ENCODE data around the gene MPZL1.
A peak's percentile ranks its signal among the peaks of the same experiment; 100 is the strongest.
"Not testable (repeated sequence)": the region's sequence is repeated elsewhere in the genome, so short reads cannot be mapped to it uniquely, and the experiment has no call there.

Gene MPZL1

DNA sequence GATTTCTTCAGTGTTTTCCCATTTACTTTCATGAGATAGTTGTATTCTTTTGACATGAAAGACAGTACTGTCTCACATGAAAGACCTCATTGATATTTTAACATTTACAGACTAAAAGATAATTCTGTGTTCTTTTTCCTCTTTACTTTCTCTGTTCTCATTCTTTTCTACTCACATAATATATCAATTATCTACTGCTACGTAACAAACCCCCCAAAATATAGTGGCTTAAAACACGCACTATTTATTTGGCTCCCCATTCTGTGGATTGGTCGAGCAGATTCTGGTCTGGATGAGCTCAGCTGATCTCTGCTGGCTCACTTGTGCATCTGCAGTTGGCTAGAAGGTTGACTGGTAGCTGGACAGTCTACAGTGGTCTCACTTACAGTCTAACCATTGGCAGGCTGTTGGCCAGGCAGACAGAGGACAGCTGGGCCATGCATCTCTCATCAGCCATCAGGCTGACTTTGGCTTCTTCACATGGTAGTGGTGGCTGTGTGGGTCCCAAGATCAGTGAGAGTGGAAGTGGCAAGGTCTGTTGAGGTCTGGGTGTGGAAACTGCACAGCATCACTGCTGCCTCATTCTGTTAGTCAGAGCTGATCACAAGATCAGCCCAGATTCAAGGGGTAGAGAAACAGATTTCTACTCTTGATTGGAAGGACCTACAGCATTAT is 63.2 kb downstream of the MPZL1 start:
- no peak for DNase-seq

DNA sequence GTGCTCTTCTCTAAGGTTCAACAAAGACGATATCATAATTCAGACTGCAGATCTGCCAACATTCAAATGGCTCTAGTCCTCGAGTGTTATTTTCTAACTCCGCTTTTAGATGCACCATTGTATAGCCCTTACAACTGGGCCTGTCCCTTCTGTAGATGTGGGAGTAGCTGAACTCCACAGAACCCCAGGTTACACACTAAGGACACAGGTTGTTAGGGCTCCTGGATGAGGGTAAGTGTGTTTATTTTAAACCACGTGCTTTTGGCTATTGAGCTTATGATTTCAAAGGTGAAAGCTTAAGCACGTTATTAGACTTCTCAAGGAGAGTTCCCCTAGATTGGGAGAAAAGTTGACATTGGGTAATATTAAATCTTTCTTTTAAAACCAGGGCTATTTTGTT is 64.7 kb downstream of the MPZL1 start:
- no peak for DNase-seq

DNA sequence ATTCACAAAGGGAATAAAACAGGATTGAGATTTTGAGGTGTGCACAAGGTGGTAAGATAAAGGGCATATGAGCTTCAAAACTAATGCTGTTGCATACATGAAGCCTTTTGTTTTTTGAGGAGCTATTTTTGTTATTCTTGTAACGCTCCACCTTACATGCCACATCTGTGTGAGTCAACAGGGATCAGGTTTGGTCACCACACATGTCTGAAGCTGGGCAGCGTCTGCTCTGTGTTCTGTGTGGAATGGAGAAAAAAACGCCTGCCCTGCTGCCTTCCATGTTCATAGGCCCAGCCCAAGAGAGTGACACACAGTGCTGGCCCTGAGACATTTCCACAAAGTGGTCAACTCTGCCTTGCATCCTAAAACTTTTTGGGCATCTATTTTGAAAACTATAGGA is 67.7 kb downstream of the MPZL1 start:
- no peak for DNase-seq

DNA sequence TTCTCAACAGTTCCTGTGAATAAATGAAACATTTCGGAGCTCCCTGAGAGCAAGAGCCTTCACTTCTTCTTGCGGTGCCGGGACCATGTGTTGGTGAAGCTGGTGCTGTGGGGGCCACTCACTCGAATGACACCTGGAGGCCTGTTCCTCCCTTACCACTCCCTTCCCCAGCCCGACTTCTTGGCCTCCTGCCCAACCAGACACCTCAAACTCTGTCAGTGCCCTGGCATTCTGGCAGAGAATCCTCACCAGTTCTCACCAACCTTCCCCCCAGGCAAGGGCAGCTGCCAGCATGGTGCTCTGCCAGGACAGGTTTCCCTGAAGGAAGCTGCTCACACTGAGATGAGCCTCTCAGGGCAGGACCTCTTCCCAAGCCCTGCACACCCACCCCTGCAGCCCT is 68.3 kb downstream of the MPZL1 start:
- no peak for DNase-seq

DNA sequence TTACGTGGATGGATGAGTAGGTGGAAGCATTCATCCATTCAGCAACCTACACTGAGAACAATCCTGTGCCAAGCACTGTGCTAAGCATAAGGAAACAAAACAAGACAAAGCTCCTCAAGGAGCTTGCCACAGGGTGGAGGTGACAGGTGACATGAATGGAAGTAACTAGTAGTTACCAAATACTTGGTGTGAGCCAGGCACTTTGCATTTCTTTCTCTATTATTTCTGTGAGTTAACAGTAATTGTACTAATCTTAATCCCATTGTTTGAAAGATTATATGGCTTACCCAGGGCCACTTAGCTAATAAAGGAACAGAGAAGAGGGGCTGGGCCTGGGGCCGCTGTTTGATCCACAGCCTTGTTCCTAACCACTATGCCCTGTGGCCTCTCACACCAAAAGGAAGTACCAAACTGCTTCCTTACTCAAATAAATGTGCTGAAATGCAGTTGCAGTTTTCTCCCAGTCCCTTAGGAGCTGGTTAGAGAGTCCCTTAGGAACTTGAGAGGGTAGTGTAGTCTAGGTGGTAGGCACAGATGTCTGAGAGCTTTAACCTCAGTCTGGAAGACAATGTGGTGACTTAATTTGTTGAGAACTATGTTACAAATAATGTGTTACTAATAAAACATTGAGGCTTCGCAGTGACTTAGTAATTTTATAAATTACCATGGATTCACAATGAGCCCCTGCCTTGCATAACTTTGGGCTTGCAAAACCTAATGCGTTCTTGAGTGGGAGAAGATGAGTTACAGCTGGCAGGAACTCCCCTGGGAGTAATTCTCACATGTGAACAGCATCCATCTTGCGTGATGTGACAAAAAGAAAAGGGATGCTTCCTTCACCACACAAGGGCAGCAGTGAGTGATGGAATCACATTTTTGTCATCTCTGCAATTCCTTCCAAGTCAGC is 69.8 kb downstream of the MPZL1 start:
- DNase-seq = no peak

DNA sequence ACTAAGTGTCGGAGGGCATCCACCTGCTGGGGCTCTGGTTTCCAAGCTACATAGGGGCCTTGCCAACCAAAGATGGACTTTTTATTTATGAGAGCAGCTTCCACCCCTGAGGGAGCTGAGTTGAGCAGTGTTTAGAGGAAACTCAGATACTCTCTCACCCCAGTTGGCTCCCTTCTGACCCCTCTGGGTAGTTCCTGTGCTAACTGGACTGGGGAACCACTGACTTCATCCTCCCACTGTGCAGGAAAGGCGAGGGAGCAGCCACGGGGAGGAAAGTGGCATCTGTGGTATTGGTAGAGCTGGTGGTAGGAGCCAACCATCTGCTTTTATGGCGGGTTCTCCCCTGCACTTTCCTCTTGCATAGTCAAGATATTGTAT is 70.4 kb downstream of the MPZL1 start:
- DNase-seq = no peak

DNA sequence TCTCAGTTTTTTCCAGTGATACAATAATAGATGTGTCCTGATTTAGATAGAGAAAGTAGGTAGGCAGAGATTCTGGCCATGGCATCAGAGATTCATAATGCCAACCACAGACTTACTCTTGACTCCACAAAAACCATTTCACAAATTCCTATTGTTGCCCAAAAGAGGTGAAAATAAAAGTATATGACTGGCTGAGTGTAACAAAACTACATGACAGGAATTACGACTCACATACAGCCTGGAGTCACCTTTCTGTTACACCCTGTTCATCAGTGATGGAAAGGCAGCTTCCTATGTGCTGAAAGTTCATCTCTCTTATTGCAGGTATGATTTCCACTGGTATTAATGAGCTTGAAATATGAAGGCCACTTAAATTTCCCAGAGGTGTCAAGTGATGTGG is 72.3 kb downstream of the MPZL1 start:
- no peak for DNase-seq

DNA sequence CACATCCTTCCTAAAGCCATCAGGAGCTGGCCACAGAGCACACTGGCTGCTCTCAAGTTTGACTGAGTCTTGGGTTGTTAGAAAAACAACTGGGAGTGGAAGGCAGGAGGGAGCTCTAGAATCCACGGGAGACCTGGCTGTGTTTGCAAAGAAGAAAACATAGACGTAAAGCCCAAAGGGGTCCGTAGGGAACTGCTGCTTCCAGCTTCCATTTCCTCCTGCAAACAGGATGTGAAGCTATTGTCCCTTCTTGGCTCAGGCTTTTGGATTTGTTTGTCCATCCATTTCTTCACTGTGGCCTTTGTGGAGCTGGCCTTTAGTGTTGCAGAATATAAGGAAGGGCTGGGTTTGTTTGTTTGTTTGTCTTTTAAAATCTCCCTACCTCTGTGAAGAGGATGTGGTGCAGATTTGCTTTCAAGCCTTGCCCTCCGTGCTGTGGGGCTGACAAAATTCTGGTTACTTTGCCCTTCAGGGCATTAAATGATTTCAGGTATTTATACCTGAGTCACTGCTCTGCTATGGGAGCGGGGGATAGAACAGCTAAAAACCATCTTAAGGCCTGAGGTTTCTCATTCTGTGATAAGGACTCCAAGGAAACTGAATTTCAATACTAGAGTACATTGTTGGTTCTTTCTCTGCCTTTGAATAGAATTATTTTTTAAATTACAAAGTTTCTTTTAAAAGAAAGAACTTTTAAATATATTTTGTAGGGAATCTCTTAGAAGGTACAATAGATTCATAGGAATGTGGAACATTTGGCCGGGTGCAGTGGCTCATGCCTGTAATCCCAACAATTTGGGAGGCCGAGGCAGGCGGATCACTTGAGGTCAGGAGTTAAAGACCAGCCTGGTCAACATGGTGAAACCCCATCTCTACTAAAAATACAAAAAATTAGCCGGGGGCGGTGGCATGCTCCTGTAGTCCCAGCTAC is 74.3 kb downstream of the MPZL1 start:
- DNase-seq = no peak

DNA sequence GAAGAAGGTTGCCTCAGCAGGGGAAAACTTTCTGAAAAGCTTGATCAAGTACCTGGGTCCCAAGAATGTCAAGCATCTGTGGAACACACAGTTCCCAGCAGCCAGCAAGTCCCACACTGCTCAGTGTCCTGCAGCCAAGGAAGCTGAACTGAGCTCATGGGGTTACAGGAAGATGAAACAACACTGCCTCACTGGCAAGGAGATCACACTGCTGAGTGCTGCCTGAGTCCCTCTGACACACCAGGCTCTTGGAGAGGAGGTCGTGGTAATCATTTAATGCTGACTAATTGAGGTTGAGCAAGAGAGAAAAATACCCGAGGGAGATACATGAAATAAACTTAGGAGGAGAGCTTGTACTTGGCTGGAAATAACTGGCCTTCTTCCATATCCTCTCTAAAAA is 75.2 kb downstream of the MPZL1 start:
- no peak for DNase-seq

DNA sequence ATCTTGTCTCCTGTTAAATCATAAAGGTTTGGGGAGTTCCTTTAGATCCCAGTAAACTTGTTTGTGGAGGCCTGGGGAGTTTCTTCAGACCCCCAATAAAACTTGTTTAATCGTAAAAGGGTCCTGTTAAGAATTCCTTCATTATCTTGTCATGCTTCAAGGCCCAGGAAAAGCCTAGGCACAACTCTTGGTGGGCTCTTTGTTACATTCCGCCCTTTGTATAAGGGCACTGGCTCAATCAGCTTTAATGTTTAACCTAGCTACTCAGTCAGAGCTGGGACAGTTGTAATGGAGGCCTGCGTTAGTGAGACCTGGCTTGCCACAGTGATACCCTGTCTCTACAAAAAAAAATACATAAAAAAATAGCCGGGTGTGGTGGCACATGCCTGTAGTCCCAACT is 77.2 kb downstream of the MPZL1 start:
- DNase-seq = no peak

DNA sequence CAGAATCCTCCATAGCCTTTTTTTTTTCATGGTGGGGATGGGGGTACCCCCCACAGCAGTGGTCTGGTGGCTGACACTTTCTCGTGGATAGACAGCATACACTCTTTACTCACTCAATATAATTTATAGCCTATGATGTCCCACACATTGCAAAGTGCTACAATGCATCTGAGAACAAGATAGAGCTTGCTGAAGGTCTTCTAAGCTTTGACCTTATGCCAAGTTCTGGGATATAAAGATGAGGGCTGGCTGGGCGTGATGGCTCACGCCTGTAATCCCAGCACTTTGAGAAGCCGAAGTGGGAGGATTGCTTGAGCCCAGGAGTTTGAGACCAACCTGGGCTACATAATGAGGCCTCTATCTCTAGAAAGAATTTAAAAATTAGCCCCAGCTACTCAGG is 78.0 kb downstream of the MPZL1 start:
- DNase-seq = no peak

DNA sequence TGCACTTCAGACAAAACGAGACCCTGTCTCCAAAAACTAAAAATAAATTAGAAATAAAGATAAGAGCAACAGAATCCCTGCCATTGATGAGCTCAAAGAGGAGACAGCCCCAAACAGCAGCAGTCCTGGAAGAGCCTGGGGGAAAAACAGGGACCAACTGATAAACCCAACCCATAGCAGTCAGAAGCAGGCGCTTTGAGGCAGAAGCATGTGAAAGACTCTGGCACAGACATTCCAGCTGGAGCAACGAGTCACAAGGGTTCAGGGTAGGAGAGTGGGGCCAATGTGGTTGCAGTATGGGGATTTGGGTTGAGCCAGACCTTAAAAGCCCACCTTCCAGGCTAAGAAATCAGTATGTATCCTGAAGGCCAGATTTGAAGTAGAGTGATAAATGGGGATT is 78.5 kb downstream of the MPZL1 start:
- DNase-seq = no peak

DNA sequence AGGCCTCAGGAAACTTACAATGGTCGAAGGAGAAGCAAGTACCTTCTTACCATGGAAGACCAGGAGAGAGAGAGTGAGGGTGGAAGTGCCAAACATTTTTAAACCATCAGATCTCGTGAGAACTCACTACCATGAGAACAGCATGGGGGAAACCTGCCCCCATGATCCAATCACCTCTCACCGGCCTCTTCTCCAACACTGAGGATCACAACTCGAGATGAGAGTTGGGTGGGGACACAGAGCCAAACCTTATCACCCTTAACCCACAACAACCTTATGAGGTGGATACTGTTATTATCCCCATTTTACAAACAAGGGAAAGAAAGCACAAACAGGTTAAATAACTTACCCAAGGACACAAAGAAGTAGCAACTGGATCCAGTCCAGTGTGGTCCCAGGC is 80.5 kb downstream of the MPZL1 start:
- DNase-seq = no peak

DNA sequence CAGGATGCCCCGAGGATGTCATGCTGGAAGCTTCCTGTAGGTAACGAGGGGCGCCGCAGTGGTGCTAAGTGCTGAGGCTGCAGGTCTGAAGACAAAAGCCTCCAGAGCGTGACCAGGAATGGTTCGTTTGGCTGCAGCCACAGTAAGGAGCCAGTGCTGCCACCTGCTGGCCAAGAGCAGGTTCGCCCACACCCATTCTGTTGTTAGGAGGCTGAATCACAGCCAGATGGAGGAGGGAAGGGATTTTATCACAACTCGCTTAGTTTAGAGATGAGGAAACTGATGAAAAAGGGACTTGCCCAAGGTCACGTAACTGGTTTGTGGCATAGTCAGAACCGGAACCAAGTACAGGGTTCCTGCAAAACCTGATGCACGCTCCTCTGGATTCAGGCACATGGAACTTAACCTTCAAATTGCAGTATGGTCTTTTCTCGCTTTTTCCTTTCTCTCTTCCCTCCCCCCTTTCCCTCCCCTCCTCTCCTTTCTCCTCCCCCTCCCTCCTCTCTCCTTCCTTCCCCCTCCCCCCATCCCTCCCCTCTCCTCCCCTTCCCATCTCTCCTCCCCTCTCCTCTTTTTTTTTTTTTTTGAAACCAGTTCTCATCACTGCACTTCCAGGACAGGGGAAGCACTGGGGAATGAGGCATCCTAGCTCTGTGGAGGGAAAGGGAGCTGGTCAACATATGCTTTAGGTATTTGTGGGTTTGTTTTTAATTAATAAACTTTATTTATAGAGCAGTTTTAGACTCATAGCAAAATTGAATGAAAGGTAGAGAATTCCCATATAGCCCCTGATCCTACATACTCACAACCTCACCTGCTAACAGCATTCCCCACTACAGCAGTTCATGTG is 81.8 kb downstream of the MPZL1 start:
- DNase-seq = peak; percentile 82 to 84

DNA sequence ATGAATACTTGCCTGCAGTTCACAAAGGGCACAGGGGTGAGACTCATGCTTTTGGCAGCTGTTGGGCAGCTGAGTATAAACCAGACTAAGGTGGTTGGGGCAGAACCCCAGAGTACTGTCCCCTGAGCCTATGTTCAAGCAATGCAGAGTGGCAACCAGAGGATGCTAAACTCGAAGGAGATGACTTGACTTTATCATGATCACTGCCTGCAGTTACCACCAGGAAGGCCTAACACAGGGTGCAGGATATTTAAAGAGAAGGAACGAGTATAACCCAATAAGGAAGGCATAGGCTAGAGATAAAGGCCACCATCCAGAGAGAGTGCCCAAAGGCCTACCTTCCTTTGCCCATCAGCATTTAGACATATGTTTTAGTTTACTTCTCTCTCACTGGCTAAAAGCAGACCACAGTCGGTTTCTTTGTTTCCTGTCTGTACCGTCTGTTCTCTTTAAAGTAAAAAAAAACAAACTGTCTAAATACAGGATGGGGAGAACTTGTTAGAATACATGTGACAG is 83.3 kb downstream of the MPZL1 start:
- DNase-seq = no peak

DNA sequence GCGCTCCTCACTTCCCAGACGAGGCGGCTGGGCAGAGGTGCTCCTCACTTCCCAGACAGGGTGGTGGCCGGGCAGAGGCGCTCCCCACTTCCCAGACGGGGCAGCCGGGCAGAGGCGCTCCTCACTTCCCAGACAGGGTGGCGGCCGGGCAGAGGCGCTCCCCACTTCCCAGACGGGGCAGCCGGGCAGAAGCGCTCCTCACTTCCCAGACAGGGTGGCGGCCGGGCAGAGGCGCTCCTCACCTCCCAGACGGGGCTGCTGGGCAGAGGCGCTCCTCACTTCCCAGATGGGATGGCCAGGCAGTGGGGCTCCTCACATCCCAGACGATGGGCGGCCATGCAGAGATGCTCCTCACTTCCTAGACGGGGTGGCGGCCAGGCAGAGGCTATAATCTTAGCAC is 84.5 kb downstream of the MPZL1 start:
- DNase-seq = not testable (repeated sequence)

DNA sequence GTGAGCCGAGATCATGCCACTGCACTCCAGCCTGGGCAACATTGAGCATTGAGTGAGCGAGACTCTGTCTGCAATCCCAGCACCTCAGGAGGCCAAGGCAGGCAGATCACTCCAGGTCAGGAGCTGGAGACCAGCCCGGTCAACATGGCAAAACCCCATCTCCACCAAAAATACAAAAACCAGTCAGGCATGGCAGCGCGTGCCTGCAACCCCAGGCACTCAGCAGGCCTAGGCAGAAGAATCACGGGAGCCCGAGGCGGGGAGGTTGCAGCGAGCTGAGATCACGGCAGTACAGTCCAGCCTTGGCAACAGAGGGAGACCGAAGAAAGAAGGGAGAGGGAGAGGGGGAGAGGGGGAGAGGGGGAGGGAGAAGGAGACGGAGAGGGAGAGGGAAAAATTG is 84.9 kb downstream of the MPZL1 start:
- not testable (repeated sequence) for DNase-seq

DNA sequence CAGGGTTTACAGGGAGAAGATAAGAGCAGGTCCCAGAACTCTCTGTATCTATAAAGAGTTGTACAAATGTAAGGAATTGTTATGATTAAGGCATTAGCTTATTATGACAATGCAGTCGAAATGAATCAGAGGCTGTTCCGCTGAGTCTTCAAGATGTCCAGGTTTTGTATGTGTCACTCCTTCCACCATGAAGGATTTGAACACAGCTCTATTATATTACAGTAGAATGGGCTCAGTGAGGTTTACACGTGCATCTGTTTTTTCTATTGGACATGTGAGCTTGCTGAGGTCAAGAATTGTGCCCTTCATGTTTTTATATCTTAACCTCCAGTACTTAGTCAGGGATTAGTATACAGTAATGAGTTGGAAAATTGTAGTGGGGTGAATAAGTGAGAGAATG is 86.3 kb downstream of the MPZL1 start:
- DNase-seq = no peak

DNA sequence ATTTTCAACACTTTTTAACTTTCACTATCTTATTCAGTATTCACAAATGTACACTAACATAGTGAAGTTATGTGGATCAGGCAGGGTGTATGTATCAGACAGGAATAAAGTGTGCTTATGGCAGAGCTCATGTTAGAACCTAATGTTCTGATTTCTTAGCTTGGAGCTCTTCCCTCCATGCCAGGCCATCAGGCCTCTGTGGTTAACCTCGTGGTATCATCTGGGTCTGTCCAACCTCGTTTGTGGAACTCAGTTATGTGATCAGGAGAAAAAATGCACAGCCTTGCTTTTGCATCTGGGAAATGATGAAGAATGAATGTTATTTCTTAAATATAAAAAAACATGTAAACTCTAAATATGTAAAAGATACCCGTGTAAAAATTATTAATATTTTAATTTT is 86.9 kb downstream of the MPZL1 start:
- no peak for DNase-seq

DNA sequence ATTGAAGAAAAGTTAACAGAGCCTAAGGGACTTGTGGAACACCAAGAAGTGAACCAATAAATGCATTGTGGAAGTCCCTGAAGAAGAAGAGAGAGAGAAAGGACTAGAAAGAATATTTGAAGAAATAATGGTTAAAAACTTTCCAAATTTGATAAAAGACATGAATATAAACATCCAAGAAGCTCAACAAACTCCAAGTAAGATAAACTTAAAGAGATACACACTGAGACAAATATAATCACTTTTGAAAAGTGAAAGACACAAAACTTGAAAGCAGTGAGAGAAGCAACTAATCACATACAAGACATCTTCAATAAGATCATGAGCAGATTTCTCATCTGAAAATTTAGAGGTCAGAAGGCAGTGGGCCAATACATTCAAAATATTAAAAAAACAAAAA is 91.2 kb downstream of the MPZL1 start:
- no peak for DNase-seq

DNA sequence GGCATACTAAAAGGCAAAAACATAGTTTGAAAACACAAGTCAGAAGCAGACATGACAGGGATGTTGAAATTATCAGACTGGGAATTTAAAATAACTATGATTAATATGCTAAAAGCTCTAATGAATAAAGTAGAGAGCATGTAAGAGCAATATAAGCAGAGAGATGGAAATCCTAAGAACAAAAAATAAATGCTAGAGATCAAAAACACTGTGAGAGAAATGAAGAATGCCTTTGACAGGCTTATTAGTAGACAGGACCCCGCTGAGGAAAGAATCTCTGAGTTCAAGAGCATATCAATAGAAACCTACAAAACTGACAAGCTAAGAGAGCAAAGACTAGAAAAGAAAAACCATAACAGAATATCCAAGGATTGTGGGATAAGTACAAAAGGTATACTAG is 93.9 kb downstream of the MPZL1 start:
- no peak for DNase-seq
